Fibroblast of skin of abdomen (primary cell): ENCODE results near the gene ARSD.
"Not testable (repeated sequence)": the region's sequence is repeated elsewhere in the genome, so short reads cannot be mapped to it uniquely, and the experiment has no call there.

Source experiments
- DNase-seq: peaks from one replicate; pipeline ENCODE4 v3.0.0-alpha.2; 2013

The ARSD gene

DNA sequence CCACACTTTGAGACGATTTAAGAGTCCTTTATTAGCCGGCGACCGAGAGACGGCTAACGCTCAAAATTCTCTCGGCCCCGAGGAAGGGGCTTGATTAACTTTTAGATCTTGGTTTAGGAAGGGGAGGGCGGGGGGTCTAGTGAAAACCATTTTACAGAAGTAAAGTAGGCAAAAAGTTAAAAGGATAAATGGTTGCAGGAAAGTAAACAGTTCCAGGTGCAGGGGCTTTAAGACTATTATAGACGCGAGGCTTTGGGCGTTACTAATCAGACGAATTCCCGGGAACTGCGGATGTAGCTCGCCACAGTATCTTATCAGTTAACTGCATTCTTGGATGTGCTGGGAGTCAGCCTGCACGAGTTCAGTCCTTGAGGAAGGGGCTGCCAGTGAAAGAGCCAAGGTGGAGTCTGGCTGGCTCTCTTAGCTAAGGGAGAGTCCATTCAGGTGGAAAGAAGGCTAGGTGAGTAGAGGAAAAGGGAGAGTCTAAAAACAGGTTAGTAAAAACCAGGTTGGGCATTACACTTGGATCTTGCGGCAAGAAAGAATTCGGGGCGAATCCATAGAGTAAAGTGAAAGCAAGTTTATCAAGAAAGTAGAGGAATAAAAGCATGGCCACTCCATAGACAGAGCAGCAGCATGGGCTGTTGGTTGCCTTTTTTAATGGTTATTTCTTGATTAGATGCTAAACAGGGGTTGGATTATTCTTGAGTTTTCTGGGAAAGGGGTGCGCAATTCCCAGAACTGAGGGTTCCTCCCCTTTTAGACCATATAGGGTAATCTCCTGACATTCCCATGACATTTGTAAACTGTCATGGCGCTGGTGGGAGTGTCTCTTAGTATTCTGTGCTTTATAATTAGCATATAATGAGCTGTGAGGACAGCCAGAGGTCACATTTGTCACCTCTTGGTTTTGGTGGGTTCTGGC, 38.3 kb downstream of the ARSD start:
- not testable (repeated sequence) for DNase-seq

GRCh38 chrX:2889706-2890490, 39.2 kb downstream of the ARSD start:
- peak; percentile 8 for DNase-seq

- no peak for DNase-seq
Measured at GRCh38 chrX:2889045-2889605, 40.0 kb downstream of the ARSD start.

GRCh38 chrX:2888309-2888708, 40.8 kb downstream of the ARSD start:
- no peak for DNase-seq

DNA sequence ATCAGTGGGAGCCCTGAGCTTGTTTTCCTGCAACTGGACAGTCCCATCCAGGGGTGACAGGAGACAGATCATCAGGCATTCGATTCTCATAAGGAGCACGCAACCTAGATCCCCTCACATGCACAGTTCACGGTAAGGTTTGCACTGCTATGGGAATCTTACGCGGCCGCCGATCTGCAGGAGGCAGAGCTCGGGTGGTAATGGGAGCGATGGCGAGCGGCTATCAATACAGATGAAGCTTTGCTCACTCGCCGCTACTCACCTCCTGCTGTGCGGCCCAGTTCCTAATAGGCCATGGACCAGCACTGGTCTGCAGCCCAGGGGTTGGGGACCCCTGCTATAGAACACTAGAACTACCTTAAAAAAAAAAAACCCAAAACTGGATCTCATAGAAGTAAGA, 45.4 kb downstream of the ARSD start:
- no peak for DNase-seq

GRCh38 chrX:2879670-2880069, 49.5 kb downstream of the ARSD start:
- DNase-seq = no peak

DNA sequence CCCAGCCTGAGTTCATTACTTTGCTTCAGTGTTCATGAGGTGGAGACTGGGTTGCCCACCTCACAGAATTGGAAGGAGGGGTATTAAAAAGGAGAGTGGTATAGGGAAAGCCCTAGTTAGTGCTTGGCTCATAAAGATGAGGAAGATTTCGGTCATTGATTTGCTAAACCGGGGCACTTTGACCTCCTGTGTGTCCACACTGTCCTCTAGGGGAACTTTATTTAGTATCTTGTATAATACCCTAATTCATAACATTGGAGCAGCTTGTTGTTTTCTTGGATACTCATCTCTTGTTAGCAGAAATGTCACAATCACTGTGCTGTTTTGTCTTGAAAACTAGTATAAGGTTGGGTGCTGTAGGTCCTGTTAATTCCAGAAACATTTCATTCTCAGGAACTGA, 50.6 kb downstream of the ARSD start:
- no peak for DNase-seq

- DNase-seq = no peak
Measured at GRCh38 chrX:2875798-2876399, 53.2 kb downstream of the ARSD start.

- no peak for DNase-seq
Measured at GRCh38 chrX:2875136-2875481, 54.0 kb downstream of the ARSD start.

GRCh38 chrX:2874222-2875135, 54.7 kb downstream of the ARSD start:
- no peak for DNase-seq

DNA sequence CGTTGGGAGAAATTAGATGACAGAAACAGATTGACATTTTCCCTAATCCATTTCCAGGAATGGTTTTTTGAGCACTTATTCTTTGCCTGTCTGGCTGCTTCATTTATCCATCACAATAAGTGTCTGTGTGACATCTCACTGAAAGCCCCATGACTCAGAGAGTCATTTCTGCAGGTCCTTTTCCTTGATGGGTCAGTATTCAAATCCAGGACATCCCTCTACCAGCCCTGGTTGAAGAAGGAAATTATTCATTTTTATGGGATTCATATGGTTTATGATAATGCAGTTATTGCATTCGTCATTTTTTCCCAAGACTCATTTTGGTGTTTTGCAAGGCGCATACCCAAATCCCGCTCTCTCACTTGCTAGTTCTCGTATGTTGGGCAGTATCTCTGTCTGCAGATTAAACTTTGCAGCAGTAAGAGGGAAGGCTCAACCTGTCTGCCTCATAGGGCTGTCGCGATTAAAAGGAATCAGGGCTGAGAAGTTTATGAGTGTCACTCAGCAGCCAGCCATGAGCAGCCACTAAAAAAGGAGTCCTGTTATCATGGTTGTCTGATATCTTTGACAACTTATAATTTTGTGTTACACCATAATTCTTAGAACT, 56.4 kb downstream of the ARSD start:
- DNase-seq = no peak

DNA sequence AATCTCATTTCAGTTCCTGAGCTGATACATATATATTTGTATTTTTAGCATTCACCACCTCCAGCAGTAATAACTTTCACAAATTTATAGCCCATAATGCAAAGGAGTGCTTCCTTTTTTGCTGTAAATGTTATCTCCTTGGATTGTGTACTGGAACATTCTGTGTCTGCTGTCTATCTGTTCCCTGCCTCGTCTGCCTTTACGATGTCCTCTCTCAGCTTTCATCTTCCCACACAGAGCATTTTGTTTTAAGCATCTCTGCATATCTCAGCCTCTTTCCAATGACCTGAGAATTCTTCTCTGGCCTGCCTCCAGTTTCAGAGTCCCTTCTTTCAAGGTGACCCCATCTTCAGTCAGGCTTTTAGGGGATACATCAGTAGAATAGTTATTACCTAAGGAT, 57.3 kb downstream of the ARSD start:
- no peak for DNase-seq

DNA sequence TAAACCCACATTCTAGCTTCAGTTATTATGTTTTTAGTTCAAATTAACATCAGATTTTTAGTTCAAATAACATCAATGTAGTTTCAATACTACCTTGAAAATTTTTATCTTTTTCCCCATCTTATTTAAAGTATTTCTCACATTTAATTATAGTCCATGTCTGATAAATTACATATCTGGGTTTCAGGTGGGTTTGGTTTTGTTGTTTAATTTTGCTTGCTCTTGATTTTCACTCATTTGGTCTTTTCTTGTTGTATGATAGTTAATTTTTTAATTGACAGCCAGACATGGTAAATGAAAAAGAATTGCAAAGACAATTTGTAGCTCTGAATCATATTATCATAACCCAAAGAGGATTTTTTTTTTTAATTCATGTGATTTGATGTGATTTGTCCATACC, 58.5 kb downstream of the ARSD start:
- no peak for DNase-seq

DNA sequence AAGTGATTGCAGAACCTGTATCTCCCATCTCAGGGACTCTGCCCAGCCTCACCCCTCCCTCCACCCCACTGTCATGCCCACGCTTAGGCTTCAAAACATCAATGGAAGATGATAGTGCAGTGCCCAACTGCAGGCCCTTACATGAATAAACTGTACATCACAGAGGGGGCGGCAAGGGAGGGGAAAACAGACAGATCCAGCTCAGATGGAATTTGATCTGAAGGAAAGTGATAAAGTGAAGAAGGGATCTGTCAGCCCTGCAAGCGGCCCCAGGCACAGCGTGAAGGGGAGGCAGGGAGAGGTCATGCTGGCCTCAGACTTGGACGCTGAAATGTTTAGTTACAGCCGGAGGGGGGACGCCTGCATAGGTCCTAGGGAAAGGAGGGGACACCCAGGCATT, 61.9 kb downstream of the ARSD start:
- no peak for DNase-seq

GRCh38 chrX:2863646-2864045, 65.5 kb downstream of the ARSD start:
- peak; percentile 67 for DNase-seq

GRCh38 chrX:2862404-2862803, 66.7 kb downstream of the ARSD start:
- DNase-seq = no peak

DNA sequence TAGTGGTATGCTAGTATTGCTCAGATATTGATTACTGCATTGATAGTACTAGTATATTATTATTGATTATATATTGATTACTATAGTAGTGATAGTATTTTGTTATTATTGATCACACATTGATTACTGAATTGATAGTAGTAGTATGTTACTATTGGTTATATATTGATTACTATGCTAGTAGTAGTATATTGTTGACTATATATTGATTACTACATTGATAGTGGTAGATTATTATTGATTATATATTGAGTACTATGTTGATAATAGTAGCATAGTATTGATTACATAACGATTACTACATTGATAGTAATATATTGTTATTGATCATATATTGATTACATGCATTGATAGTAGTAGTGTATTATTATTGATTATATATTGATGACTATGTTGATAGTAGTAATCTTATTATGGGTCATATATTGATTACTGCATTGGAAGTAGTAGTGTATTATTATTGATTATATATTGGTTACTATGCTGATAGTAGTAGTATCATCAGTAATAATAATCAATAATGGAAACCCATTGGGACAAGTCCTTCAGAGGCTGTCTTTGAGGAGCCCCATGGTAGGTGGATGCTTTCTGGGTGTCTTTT, 69.8 kb downstream of the ARSD start:
- no peak for DNase-seq

- DNase-seq = no peak
Measured at GRCh38 chrX:2857566-2857965, 71.6 kb downstream of the ARSD start.

- DNase-seq = no peak
Measured at GRCh38 chrX:2855761-2856160, 73.4 kb downstream of the ARSD start.

DNA sequence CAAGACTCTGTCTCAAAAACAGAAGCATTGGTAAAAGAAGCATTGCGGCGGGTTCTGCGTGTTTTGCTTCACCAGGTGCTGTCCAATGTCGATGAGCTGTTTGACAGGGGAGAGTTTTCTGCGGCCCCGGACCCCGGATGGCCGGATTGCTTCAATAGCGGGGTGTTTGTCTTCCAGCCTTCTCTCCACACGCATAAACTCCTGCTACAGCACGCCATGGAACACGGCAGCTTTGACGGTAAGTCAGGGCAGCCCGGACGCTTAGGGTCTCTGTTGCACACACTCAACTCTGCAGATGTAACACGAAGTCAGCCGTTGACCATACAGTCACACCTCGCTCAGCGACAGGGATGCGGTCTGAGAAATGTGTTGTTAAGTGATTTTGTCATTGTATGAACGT, 74.2 kb downstream of the ARSD start:
- DNase-seq = no peak
